HEK293 (cell line): ENCODE results near the gene ZNF790.

Experiments used
- HOXC10 ChIP-seq: sonication (generic); formaldehyde crosslinking; IDR thresholded peaks from 2 replicates; pipeline ENCODE4 v1.8.1; 2023; ENCODE audit warnings: mild to moderate bottlenecking, missing genetic modification reagents
- INSM2 ChIP-seq: fragments of 450-650 bp; formaldehyde crosslinking; IDR thresholded peaks from 2 replicates; pipeline ENCODE4 v1.5.1; 2016; ENCODE audit warnings: missing biosample characterization, missing genetic modification characterization
- KLF9 ChIP-seq: fragments of 450-650 bp; formaldehyde crosslinking; IDR thresholded peaks from 2 replicates; pipeline ENCODE4 v1.5.1; 2016; ENCODE audit warnings: missing biosample characterization, missing genetic modification characterization, low read depth
- PRDM1 ChIP-seq: fragments of 450-650 bp; formaldehyde crosslinking; IDR thresholded peaks from 2 replicates; pipeline ENCODE4; 2016; ENCODE audit warnings: missing biosample characterization, missing genetic modification characterization
- PRDM4 ChIP-seq: fragments of 450-650 bp; formaldehyde crosslinking; IDR thresholded peaks from 2 replicates; pipeline ENCODE4 v1.5.1; 2017; ENCODE audit warnings: missing biosample characterization, missing genetic modification characterization
- YY2 ChIP-seq: fragments of 450-650 bp; formaldehyde crosslinking; IDR thresholded peaks from 2 replicates; pipeline ENCODE4 v1.5.1; 2016; ENCODE audit warnings: missing biosample characterization, missing genetic modification characterization
- ZBTB1 ChIP-seq: fragments of 450-650 bp; formaldehyde crosslinking; IDR thresholded peaks from 2 replicates; pipeline ENCODE4 v1.5.1; 2016; ENCODE audit warnings: missing biosample characterization, missing genetic modification characterization
- ZBTB8A ChIP-seq: fragments of 450-650 bp; formaldehyde crosslinking; IDR thresholded peaks from 2 replicates; pipeline ENCODE4 v1.5.1; 2016; ENCODE audit warnings: missing biosample characterization, missing genetic modification characterization
- ZEB2 ChIP-seq: fragments of 450-650 bp; formaldehyde crosslinking; IDR thresholded peaks from 2 replicates; pipeline ENCODE4 v1.5.1; 2016; ENCODE audit warnings: missing biosample characterization, missing genetic modification characterization
- ZIC2 ChIP-seq: fragments of 450-650 bp; formaldehyde crosslinking; IDR thresholded peaks from 2 replicates; pipeline ENCODE4 v1.5.1; 2016; ENCODE audit warnings: missing biosample characterization, missing genetic modification characterization
- ZNF23 ChIP-seq: fragments of 450-650 bp; formaldehyde crosslinking; IDR thresholded peaks from 2 replicates; pipeline ENCODE4 v1.5.1; 2016; ENCODE audit warnings: missing biosample characterization, missing genetic modification characterization, borderline replicate concordance
- ZNF274 ChIP-seq, 2 experiments: fragments of 200-500 bp in 1 of 2; fragments of 450-650 bp in 1 of 2; sonication (Bioruptor generic) in 1 of 2; formaldehyde crosslinking in 1 of 2; IDR thresholded peaks; 2 replicates each; pipeline versions ENCODE4 v1.5.1 to v1.6.1; 2014 to 2016; ENCODE audit warnings: borderline replicate concordance in 1 of 2, inconsistent platforms in 1 of 2, low read length in 1 of 2, missing biosample characterization in 1 of 2, missing genetic modification characterization in 1 of 2
- ZNF280D ChIP-seq: fragments of 450-650 bp; formaldehyde crosslinking; IDR thresholded peaks from 2 replicates; pipeline ENCODE4 v1.5.1; 2016; ENCODE audit warnings: missing biosample characterization, missing genetic modification characterization
- ZNF394 ChIP-seq: fragments of 450-650 bp; formaldehyde crosslinking; IDR thresholded peaks from 2 replicates; pipeline ENCODE4 v1.5.1; 2016; ENCODE audit warnings: missing biosample characterization, missing genetic modification characterization, mild to moderate bottlenecking, moderate library complexity, borderline replicate concordance
- ZNF501 ChIP-seq: fragments of 450-650 bp; formaldehyde crosslinking; IDR thresholded peaks from 2 replicates; pipeline ENCODE4 v1.5.1; 2016; ENCODE audit warnings: missing biosample characterization, missing genetic modification characterization
- ZNF548 ChIP-seq: fragments of 450-650 bp; formaldehyde crosslinking; IDR thresholded peaks from 2 replicates; pipeline ENCODE4 v1.5.1; 2016; ENCODE audit warnings: missing biosample characterization, missing genetic modification characterization
- ZNF549 ChIP-seq: fragments of 450-650 bp; IDR thresholded peaks from 2 replicates; pipeline ENCODE4 v1.5.1; 2018; ENCODE audit warnings: missing biosample characterization, missing genetic modification characterization, mild to moderate bottlenecking, inconsistent platforms, moderate library complexity
- ZNF585B ChIP-seq: fragments of 450-650 bp; formaldehyde crosslinking; IDR thresholded peaks from 2 replicates; pipeline ENCODE4 v1.5.1; 2016; ENCODE audit warnings: missing biosample characterization, missing genetic modification characterization
- ZNF600 ChIP-seq: fragments of 450-650 bp; formaldehyde crosslinking; IDR thresholded peaks from 2 replicates; pipeline ENCODE4 v1.5.1; 2016; ENCODE audit warnings: missing biosample characterization, missing genetic modification characterization
- ZNF629 ChIP-seq: fragments of 450-650 bp; formaldehyde crosslinking; IDR thresholded peaks from 2 replicates; pipeline ENCODE4 v1.5.1; 2017; ENCODE audit warnings: missing biosample characterization, missing genetic modification characterization
- ZNF670 ChIP-seq: fragments of 450-650 bp; formaldehyde crosslinking; IDR thresholded peaks from 2 replicates; pipeline ENCODE4 v1.5.1; 2016; ENCODE audit warnings: missing biosample characterization, missing genetic modification characterization, low read depth
- ZNF707 ChIP-seq: fragments of 450-650 bp; formaldehyde crosslinking; IDR thresholded peaks from 2 replicates; pipeline ENCODE4 v1.5.1; 2016; ENCODE audit warnings: missing biosample characterization, missing genetic modification characterization
- TF ChIP-seq, protein P1 (sequence below): fragments of 450-650 bp; formaldehyde crosslinking; IDR thresholded peaks from 2 replicates; pipeline ENCODE4 v1.5.1; 2016; ENCODE audit warnings: missing biosample characterization, missing genetic modification characterization
- TF ChIP-seq, protein P2 (sequence below): fragments of 450-650 bp; formaldehyde crosslinking; IDR thresholded peaks from 2 replicates; pipeline ENCODE4 v1.5.1; 2016; ENCODE audit warnings: missing biosample characterization, missing genetic modification characterization
- TF ChIP-seq, protein P3 (sequence below): fragments of 450-650 bp; formaldehyde crosslinking; IDR thresholded peaks from 2 replicates; pipeline ENCODE4 v1.5.1; 2016; ENCODE audit warnings: missing biosample characterization, missing genetic modification characterization

ZNF790 gene

DNA sequence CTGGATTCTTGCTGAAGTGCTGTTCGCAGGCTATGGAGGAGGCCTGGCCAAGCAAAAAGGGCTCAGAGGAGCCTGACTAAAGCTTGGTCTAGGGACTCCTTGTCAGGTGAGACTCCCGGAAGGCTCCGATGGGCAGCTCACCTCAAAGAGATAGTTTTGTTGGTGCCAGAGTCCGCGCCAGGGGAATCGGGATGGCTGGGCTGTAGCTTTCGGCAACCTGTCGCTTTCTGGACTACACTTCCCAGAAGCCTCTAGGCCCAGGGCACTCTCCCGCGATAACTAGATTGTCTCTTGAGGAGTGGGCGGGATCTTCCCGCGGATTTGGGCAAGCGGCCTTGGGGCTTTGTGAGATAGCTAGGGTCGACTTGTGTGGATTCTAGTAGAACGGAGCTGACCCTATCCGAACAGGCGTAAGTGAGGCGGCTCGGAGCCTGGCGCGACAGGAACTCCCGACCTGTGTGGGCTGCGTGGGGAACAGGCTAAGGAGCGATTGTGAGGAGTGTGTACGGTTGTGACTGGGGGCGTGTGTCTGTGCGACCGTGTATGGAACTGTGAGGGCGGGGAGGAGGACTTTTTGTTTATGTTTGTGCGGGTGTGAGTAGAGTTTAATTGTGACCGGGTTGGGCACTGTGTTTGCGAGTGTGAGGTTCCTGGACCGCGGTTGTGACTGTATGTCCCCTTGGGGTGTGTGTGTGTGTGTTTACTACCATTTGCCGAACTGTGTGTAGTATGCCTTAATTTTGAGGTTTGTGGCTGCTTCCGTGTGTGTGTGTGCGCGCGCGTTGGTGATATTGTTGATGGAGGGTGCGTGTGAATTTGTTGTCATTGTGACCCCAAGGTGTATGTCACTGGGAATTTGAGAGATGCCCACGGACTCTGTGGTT, 12.6 kb upstream of the ZNF790 start, which contains the start of gene ZNF345 (continued):
- TF ChIP-seq ZNF629 (tag by site-specific recombination) (peak; percentile 59; the same call in 1 of the 2 replicates), HOXC10 (CRISPR knock-in tag) (no peak), ZNF394 (tag by site-specific recombination) (peak; percentile 22; the same call in 1 of the 2 replicates), ZNF280D (peak; percentile 96), ZNF707 (tag by site-specific recombination) (peak; percentile 65), ZNF23 (tag by site-specific recombination) (peak; percentile 70; the same call in 1 of the 2 replicates), ZNF670 (tag by site-specific recombination) (0 out of 2 replicates have a peak, but pooled peaks have one; percentile 28), ZIC2 (no peak; the same call in 1 of the 2 replicates), ZNF585B (tag by site-specific recombination) (no peak; the same call in 1 of the 2 replicates), ZEB2 (tag by site-specific recombination) (no peak), ZNF548 (tag by site-specific recombination) (peak; percentile 62; the same call in 1 of the 2 replicates), PRDM4 (tag by site-specific recombination) (peak; percentile 59), YY2 (tag by site-specific recombination) (peak; percentile 63; the same call in 1 of the 2 replicates), ZNF274 (IDR thresholded peaks at IDR 0.05; ENCODE audit: low read length) (no peak), ZNF274 (tag by site-specific recombination; IDR thresholded peaks at IDR 0.05; ENCODE audit: borderline replicate concordance) (no peak; the same call in 1 of the 2 replicates), ZNF600 (peak; percentile 100), ZBTB8A (tag by site-specific recombination) (0 out of 2 replicates have a peak, but pooled peaks have one; percentile 12), KLF9 (tag by site-specific recombination) (peak; percentile 96), ZNF549 (tag by site-specific recombination) (no peak), ZNF501 (peak; percentile 89), ZBTB1 (tag by site-specific recombination) (peak; percentile 54; the same call in 1 of the 2 replicates), INSM2 (peak; percentile 40; the same call in 1 of the 2 replicates), PRDM1 (tag by site-specific recombination) (peak; percentile 70)
- TF ChIP-seq, protein P1, sequence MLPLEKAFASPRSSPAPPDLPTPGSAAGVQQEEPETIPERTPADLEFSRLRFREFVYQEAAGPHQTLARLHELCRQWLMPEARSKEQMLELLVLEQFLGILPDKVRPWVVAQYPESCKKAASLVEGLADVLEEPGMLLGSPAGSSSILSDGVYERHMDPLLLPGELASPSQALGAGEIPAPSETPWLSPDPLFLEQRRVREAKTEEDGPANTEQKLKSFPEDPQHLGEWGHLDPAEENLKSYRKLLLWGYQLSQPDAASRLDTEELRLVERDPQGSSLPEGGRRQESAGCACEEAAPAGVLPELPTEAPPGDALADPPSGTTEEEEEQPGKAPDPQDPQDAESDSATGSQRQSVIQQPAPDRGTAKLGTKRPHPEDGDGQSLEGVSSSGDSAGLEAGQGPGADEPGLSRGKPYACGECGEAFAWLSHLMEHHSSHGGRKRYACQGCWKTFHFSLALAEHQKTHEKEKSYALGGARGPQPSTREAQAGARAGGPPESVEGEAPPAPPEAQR (tag by site-specific recombination) = peak; percentile 87; the same call in 1 of the 2 replicates
- TF ChIP-seq, protein P2, sequence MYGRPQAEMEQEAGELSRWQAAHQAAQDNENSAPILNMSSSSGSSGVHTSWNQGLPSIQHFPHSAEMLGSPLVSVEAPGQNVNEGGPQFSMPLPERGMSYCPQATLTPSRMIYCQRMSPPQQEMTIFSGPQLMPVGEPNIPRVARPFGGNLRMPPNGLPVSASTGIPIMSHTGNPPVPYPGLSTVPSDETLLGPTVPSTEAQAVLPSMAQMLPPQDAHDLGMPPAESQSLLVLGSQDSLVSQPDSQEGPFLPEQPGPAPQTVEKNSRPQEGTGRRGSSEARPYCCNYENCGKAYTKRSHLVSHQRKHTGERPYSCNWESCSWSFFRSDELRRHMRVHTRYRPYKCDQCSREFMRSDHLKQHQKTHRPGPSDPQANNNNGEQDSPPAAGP = peak; percentile 93
- TF ChIP-seq, protein P3, sequence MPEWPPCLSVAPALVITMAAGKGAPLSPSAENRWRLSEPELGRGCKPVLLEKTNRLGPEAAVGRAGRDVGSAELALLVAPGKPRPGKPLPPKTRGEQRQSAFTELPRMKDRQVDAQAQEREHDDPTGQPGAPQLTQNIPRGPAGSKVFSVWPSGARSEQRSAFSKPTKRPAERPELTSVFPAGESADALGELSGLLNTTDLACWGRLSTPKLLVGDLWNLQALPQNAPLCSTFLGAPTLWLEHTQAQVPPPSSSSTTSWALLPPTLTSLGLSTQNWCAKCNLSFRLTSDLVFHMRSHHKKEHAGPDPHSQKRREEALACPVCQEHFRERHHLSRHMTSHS (tag by site-specific recombination) = 0 out of 2 replicates have a peak, but pooled peaks have one; percentile 47
